Measurements from ENCODE around the gene C3orf20.

C3orf20 gene

GRCh38 chr3:14687360-14687759 is 12.4 kb downstream of the C3orf20 start:
- Mint-ChIP-seq H3K27me3 (ENCODE audit: low read depth) (no peaks in the 10 kb centered on the region), H3K9me3 (no peaks in the 10 kb centered on the region), H3K4me3 (no peak overlapping the region), H3K36me3 (ENCODE audit: low read depth) (no peaks in the 10 kb centered on the region), H3K4me1 (peaks cover 8% of the 10 kb centered on the region), H3K27ac (no peak overlapping the region)
- no peak for TF ChIP-seq CTCF (IDR thresholded peaks at IDR 0.05; ENCODE audit: unreplicated experiment in 3 of 3)

- no peaks in the 10 kb centered on the region for H3K27me3 Mint-ChIP-seq (ENCODE audit: low read depth)
- H3K27ac Mint-ChIP-seq, result no peak overlapping the region
- H3K9me3 Mint-ChIP-seq, result peaks cover 7% of the 10 kb centered on the region
- H3K36me3 Mint-ChIP-seq (ENCODE audit: low read depth), result no peaks in the 10 kb centered on the region
- H3K4me3 Mint-ChIP-seq, result no peak overlapping the region
- TF ChIP-seq CTCF (IDR thresholded peaks at IDR 0.05; ENCODE audit: unreplicated experiment in 3 of 3), result no peak
- peaks cover 8% of the 10 kb centered on the region for H3K4me1 Mint-ChIP-seq
Observed at GRCh38 chr3:14688525-14688924, 13.6 kb downstream of the C3orf20 start.

GRCh38 chr3:14689247-14689980 is 14.5 kb downstream of the C3orf20 start:
- Mint-ChIP-seq H3K27ac (no peak overlapping the region), H3K4me3 (no peak overlapping the region), H3K9me3 (peaks cover 14% of the 10 kb centered on the region), H3K36me3 (ENCODE audit: low read depth) (no peaks in the 10 kb centered on the region), H3K27me3 (ENCODE audit: low read depth) (peaks cover 3% of the 10 kb centered on the region), H3K4me1 (peaks cover 8% of the 10 kb centered on the region)
- no peak for TF ChIP-seq CTCF (IDR thresholded peaks at IDR 0.05; ENCODE audit: unreplicated experiment in 3 of 3)

GRCh38 chr3:14691239-14691638 is 16.3 kb downstream of the C3orf20 start:
- Mint-ChIP-seq H3K9me3 (peaks cover 17% of the 10 kb centered on the region), H3K4me3 (no peak overlapping the region), H3K4me1 (no peaks in the 10 kb centered on the region), H3K27me3 (ENCODE audit: low read depth) (peaks cover 7% of the 10 kb centered on the region), H3K36me3 (ENCODE audit: low read depth) (no peaks in the 10 kb centered on the region), H3K27ac (no peak overlapping the region)
- TF ChIP-seq CTCF (IDR thresholded peaks at IDR 0.05; ENCODE audit: unreplicated experiment in 3 of 3), result no peak

GRCh38 chr3:14691719-14692118 is 16.8 kb downstream of the C3orf20 start:
- TF ChIP-seq CTCF (IDR thresholded peaks at IDR 0.05; ENCODE audit: unreplicated experiment in 3 of 3), result no peak
- Mint-ChIP-seq H3K27me3 (ENCODE audit: low read depth) (peaks cover 7% of the 10 kb centered on the region), H3K4me3 (no peak overlapping the region), H3K4me1 (no peaks in the 10 kb centered on the region), H3K36me3 (ENCODE audit: low read depth) (no peaks in the 10 kb centered on the region), H3K27ac (no peak overlapping the region), H3K9me3 (peaks cover 17% of the 10 kb centered on the region)

GRCh38 chr3:14698601-14699244 is 23.8 kb downstream of the C3orf20 start:
- Mint-ChIP-seq H3K9me3 (peaks cover 12% of the 10 kb centered on the region), H3K27ac (no peak overlapping the region), H3K27me3 (ENCODE audit: low read depth) (peaks cover 8% of the 10 kb centered on the region), H3K4me1 (peaks cover 7% of the 10 kb centered on the region), H3K4me3 (no peak overlapping the region), H3K36me3 (ENCODE audit: low read depth) (no peaks in the 10 kb centered on the region)
- no peak for TF ChIP-seq CTCF (IDR thresholded peaks at IDR 0.05; ENCODE audit: unreplicated experiment in 3 of 3)
